Testis (tissue), 2 donors: ENCODE data around the gene ZMIZ1.

ENCODE experiments used
- CTCF ChIP-seq, 3 experiments: fragments of 450-650 bp in 2 of 3; fragments of 200-600 bp in 1 of 3; sonication (generic) in 1 of 3; IDR thresholded peaks; one replicate each; pipeline ENCODE4 v1.5.1; 2016 to 2019; ENCODE audit warnings: antibody characterized with exemption in 3 of 3, mild to moderate bottlenecking in 2 of 3, moderate library complexity in 1 of 3
- POLR2A ChIP-seq: fragments of 450-650 bp; IDR thresholded peaks from one replicate; pipeline ENCODE4 v1.6.1; 2017; ENCODE audit warnings: antibody characterized with exemption, mild to moderate bottlenecking, moderate library complexity

GRCh38 chr10:79331709-79332108 lies 262.9 kb downstream of the ZMIZ1 start:
- TF ChIP-seq CTCF (IDR thresholded peaks at IDR 0.05) (no peak), POLR2A (no peak)
